H1 (cell line): ENCODE results near the gene PHF3. TPM values are rescaled to one million over a fixed set of nuclear protein-coding genes. Genes with fewer than 3 reads are reported as not detected.

Source experiments
- ATF3 ChIP-seq: IDR thresholded peaks from 2 replicates; pipeline ENCODE4 v1.6.1; 2011; ENCODE audit warnings: low read depth, mild to moderate bottlenecking, low read length; ENCODE audit not compliant: insufficient read depth
- BACH1 ChIP-seq: IDR thresholded peaks from 2 replicates; pipeline ENCODE4 v1.6.1; 2012; ENCODE audit warnings: low read length, improper control_type of control experiment
- CTBP2 ChIP-seq: IDR thresholded peaks from 2 replicates; pipeline ENCODE4 v1.7.0; 2011; ENCODE audit warnings: borderline replicate concordance, mild to moderate bottlenecking, moderate library complexity, mixed read lengths, low read length; ENCODE audit not compliant: insufficient read depth, insufficient read length
- FOSL1 ChIP-seq: IDR thresholded peaks from 2 replicates; pipeline ENCODE4 v1.6.1; 2011; ENCODE audit warnings: mild to moderate bottlenecking, low read depth, low read length, moderate library complexity; ENCODE audit not compliant: insufficient read depth
- JUND ChIP-seq: IDR thresholded peaks from 2 replicates; pipeline ENCODE4 v1.6.1; 2011; ENCODE audit warnings: mild to moderate bottlenecking, improper control_type of control experiment, low read length
- MAX ChIP-seq: IDR thresholded peaks from 2 replicates; pipeline ENCODE4 v1.6.1; 2012; ENCODE audit warnings: inconsistent platforms
- RAD21 ChIP-seq, 2 experiments: IDR thresholded peaks in 1 of 2; conservative IDR thresholded peaks in 1 of 2; 2 replicates each; pipeline ENCODE4 v1.6.1; 2011; ENCODE audit warnings: low read depth in 2 of 2, low read length in 2 of 2, improper control_type of control experiment in 1 of 2, inconsistent platforms in 1 of 2, mild to moderate bottlenecking in 1 of 2, moderate library complexity in 1 of 2
- RNF2 ChIP-seq: fragments of 200-900, 300-1000 bp; sonication (generic); IDR thresholded peaks from 2 replicates; pipeline ENCODE4 v1.7.1; 2016; ENCODE audit warnings: borderline replicate concordance, low read depth, mild to moderate bottlenecking, antibody characterized with exemption, low read length; ENCODE audit not compliant: poor library complexity, severe bottlenecking; ENCODE audit errors: missing control alignments
- TAF1 ChIP-seq: IDR thresholded peaks from 2 replicates; pipeline ENCODE4 v1.6.1; 2011; ENCODE audit warnings: mild to moderate bottlenecking, low read depth, low read length
- polyA plus RNA-seq, 7 experiments: library from polyadenylated mRNA; depleted of rRNA in 3 of 7; stranded (reverse) in 5 of 7; unstranded in 2 of 7; fragments of >200 nt in 5 of 7; fragments of 200-250 nt in 2 of 7; gene quantifications; 1 replicate in 5 of 7; 2 replicates in 1 of 7; 4 replicates in 1 of 7; pipeline versions ENCODE4 v1.2.1 to v1.2.3, GENCODE V29; 2011 to 2013; ENCODE audit warnings: missing spikeins in 2 of 7, mixed read lengths in 2 of 7
- total RNA-seq: library from RNA; stranded (reverse); fragmentation: NEBNext Ultra II Directional; extraction: Animal tissue kit (Norgen Biotek cat#: 25700); gene quantifications from 2 replicates; pipeline ENCODE4 v1.2.1, GENCODE V29; 2021
- TF ChIP-seq, protein P1 (sequence below): fragments of 300-600 bp; sonication (generic); IDR thresholded peaks from 2 replicates; pipeline ENCODE4 v1.7.1; 2012; ENCODE audit warnings: low read length, moderate library complexity, mild to moderate bottlenecking, inconsistent platforms; ENCODE audit not compliant: insufficient replicate concordance

Gene PHF3
- total and polyA plus RNA-seq, 2 of the 8 experiments (the other 6 are each of a cell fraction or from before 2014, with no cell fraction given), result 10.1 to 69.3 TPM

GRCh38 chr6:63742060-63742459, 106.5 kb downstream of the PHF3 start (continued):
- TF ChIP-seq, protein P1, sequence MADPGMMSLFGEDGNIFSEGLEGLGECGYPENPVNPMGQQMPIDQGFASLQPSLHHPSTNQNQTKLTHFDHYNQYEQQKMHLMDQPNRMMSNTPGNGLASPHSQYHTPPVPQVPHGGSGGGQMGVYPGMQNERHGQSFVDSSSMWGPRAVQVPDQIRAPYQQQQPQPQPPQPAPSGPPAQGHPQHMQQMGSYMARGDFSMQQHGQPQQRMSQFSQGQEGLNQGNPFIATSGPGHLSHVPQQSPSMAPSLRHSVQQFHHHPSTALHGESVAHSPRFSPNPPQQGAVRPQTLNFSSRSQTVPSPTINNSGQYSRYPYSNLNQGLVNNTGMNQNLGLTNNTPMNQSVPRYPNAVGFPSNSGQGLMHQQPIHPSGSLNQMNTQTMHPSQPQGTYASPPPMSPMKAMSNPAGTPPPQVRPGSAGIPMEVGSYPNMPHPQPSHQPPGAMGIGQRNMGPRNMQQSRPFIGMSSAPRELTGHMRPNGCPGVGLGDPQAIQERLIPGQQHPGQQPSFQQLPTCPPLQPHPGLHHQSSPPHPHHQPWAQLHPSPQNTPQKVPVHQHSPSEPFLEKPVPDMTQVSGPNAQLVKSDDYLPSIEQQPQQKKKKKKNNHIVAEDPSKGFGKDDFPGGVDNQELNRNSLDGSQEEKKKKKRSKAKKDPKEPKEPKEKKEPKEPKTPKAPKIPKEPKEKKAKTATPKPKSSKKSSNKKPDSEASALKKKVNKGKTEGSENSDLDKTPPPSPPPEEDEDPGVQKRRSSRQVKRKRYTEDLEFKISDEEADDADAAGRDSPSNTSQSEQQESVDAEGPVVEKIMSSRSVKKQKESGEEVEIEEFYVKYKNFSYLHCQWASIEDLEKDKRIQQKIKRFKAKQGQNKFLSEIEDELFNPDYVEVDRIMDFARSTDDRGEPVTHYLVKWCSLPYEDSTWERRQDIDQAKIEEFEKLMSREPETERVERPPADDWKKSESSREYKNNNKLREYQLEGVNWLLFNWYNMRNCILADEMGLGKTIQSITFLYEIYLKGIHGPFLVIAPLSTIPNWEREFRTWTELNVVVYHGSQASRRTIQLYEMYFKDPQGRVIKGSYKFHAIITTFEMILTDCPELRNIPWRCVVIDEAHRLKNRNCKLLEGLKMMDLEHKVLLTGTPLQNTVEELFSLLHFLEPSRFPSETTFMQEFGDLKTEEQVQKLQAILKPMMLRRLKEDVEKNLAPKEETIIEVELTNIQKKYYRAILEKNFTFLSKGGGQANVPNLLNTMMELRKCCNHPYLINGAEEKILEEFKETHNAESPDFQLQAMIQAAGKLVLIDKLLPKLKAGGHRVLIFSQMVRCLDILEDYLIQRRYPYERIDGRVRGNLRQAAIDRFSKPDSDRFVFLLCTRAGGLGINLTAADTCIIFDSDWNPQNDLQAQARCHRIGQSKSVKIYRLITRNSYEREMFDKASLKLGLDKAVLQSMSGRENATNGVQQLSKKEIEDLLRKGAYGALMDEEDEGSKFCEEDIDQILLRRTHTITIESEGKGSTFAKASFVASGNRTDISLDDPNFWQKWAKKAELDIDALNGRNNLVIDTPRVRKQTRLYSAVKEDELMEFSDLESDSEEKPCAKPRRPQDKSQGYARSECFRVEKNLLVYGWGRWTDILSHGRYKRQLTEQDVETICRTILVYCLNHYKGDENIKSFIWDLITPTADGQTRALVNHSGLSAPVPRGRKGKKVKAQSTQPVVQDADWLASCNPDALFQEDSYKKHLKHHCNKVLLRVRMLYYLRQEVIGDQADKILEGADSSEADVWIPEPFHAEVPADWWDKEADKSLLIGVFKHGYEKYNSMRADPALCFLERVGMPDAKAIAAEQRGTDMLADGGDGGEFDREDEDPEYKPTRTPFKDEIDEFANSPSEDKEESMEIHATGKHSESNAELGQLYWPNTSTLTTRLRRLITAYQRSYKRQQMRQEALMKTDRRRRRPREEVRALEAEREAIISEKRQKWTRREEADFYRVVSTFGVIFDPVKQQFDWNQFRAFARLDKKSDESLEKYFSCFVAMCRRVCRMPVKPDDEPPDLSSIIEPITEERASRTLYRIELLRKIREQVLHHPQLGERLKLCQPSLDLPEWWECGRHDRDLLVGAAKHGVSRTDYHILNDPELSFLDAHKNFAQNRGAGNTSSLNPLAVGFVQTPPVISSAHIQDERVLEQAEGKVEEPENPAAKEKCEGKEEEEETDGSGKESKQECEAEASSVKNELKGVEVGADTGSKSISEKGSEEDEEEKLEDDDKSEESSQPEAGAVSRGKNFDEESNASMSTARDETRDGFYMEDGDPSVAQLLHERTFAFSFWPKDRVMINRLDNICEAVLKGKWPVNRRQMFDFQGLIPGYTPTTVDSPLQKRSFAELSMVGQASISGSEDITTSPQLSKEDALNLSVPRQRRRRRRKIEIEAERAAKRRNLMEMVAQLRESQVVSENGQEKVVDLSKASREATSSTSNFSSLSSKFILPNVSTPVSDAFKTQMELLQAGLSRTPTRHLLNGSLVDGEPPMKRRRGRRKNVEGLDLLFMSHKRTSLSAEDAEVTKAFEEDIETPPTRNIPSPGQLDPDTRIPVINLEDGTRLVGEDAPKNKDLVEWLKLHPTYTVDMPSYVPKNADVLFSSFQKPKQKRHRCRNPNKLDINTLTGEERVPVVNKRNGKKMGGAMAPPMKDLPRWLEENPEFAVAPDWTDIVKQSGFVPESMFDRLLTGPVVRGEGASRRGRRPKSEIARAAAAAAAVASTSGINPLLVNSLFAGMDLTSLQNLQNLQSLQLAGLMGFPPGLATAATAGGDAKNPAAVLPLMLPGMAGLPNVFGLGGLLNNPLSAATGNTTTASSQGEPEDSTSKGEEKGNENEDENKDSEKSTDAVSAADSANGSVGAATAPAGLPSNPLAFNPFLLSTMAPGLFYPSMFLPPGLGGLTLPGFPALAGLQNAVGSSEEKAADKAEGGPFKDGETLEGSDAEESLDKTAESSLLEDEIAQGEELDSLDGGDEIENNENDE, result no peak
- TF ChIP-seq JUND, result no peak
- no peak for TF ChIP-seq FOSL1
- no peak for TF ChIP-seq RNF2
- no peak for TF ChIP-seq ATF3
- no peak for TF ChIP-seq TAF1
- no peak for TF ChIP-seq BACH1
- no peak for TF ChIP-seq RAD21 (IDR thresholded peaks at IDR 0.05 in 1 of 2, conservative IDR thresholded peaks at IDR 0.05 in 1 of 2; ENCODE audit: low read depth in 2 of 2, low read length in 2 of 2)
- no peak for TF ChIP-seq CTBP2
- TF ChIP-seq MAX, result no peak
